Transverse colon (tissue), 4 donors: ENCODE results near the gene FAM168B. TPM values are rescaled to one million over a fixed set of nuclear protein-coding genes. Genes with fewer than 3 reads are reported as not detected.

Experiments used
- DNase-seq: peaks from one replicate; pipeline ENCODE4 v3.0.0-alpha.2; 2019
- H3K27ac ChIP-seq, 4 donors: fragments of 200-600 bp; sonication (generic); 2 replicates each; pipeline ENCODE4 v1.5.1; 2016 to 2018; ENCODE audit warnings: inconsistent platforms in 4 of 4
- H3K27me3 ChIP-seq: fragments of 200-600 bp; sonication (generic); 2 replicates; pipeline ENCODE4 v1.5.1; 2017; ENCODE audit warnings: inconsistent platforms
- H3K36me3 ChIP-seq, 4 donors: fragments of 200-600 bp; sonication (generic); 2 replicates each; pipeline ENCODE4 v1.5.1; 2017 to 2019; ENCODE audit warnings: inconsistent platforms in 4 of 4
- H3K4me1 ChIP-seq, 4 donors: fragments of 200-600 bp; sonication (generic); 2 replicates each; pipeline ENCODE4 v1.5.1; 2017 to 2020; ENCODE audit warnings: inconsistent platforms in 4 of 4
- H3K4me3 ChIP-seq, 4 donors: fragments of 200-600 bp; sonication (generic); 1 replicate in 1 of 4; 2 replicates in 3 of 4; pipeline versions ENCODE4 v1.5.1 to v1.6.1; 2017 to 2019; ENCODE audit warnings: inconsistent platforms in 4 of 4
- H3K9me3 ChIP-seq, 2 donors: fragments of 200-600 bp; sonication (generic); 2 replicates each; pipeline ENCODE4 v1.5.1; 2017 to 2019; ENCODE audit warnings: inconsistent platforms in 2 of 2
- CTCF ChIP-seq, 5 experiments: fragments of 200-600 bp in 3 of 5; fragments of 450-650 bp in 2 of 5; sonication (generic) in 3 of 5; IDR thresholded peaks; 1 replicate in 2 of 5; 2 replicates in 3 of 5; pipeline ENCODE4 v1.5.1; 2016 to 2017; ENCODE audit warnings: antibody characterized with exemption in 5 of 5, inconsistent platforms in 3 of 5, mild to moderate bottlenecking in 2 of 5, moderate library complexity in 1 of 5
- EP300 ChIP-seq: sonication (generic); formaldehyde crosslinking; IDR thresholded peaks from one replicate; pipeline ENCODE4 v1.6.1; 2017; ENCODE audit warnings: antibody characterized with exemption, low read depth
- POLR2A ChIP-seq: fragments of 450-650 bp; IDR thresholded peaks from one replicate; pipeline ENCODE4 v1.6.1; 2016; ENCODE audit warnings: antibody characterized with exemption, mild to moderate bottlenecking, moderate library complexity
- POLR2AphosphoS5 ChIP-seq, 3 donors: sonication (generic); formaldehyde crosslinking; IDR thresholded peaks; one replicate each; pipeline ENCODE4 v1.6.1; 2016; ENCODE audit warnings: antibody characterized with exemption in 3 of 3
- WGBS, 2 donors: methylation state at CpG; one replicate each; pipeline ENCODE4 v1.1.5; 2018; ENCODE audit warnings: low coverage in 1 of 2; 5-methylcytosine and 5-hydroxymethylcytosine counted together
- in situ Hi-C, 4 donors: fragments of 200-750 bp; cut with MboI; loops; one replicate each; pipeline versions ENCODE4 v1.15.0 to v1.15.1; 2017; ENCODE audit warnings: low sequenced_read_pairs in 3 of 4, low pct_ligation_motif_present in 1 of 4, low pct_unique_long_range_greater_than_20kb in 1 of 4
- intact Hi-C: fragments of 100-400 bp; cut with DNase I; formaldehyde crosslinking; loops from one replicate; pipeline ENCODE4 v1.15.1; 2023; ENCODE audit warnings: low total_unique reads
- total RNA-seq, 4 donors: library from RNA; depleted of rRNA; stranded (reverse); fragments of >200 nt; gene quantifications; one replicate each; pipeline ENCODE4 v1.1.0, GENCODE V29; 2016

The FAM168B gene
- total RNA-seq, 4 donors from 2014 or later = 31.6 to 124 (median 110) TPM

DNA sequence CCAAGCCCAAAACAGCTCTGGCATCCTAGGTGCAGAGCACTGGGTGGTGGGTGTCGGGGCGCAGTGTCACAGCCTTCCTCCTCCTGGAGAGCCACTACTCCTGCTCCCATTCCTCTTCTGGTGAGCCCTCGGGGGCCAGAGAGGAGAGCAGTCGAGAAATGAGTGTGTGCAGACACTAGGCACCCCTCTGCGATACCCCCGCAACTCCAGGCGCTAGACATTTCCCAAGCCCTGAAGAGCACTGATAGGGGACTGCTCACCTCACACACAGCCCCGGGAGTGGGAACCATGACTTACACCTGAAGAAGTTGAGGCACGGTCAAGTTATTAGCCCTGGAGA, 54.2 kb downstream of the FAM168B start:
- no peak for DNase-seq
- TF ChIP-seq EP300 = no peak
- in situ Hi-C loops (no loop called here), intact Hi-C loops (no loop called here)
- Histone ChIP-seq H3K4me3 (no peak overlapping the region), H3K27me3 (peaks cover 55% of the 10 kb centered on the region), H3K4me1 (peaks cover 0 to 23% (median 8%) of the 10 kb centered on the region in 4 donors), H3K27ac (no peak overlapping the region), H3K9me3 (no peaks in the 10 kb centered on the region), H3K36me3 (no peaks in the 10 kb centered on the region)
- 95% methylated on average over 8 of the region's 9 CpGs; no CpG with 5 or more reads in 1 of the 2 donors for WGBS, 2 donors

DNA sequence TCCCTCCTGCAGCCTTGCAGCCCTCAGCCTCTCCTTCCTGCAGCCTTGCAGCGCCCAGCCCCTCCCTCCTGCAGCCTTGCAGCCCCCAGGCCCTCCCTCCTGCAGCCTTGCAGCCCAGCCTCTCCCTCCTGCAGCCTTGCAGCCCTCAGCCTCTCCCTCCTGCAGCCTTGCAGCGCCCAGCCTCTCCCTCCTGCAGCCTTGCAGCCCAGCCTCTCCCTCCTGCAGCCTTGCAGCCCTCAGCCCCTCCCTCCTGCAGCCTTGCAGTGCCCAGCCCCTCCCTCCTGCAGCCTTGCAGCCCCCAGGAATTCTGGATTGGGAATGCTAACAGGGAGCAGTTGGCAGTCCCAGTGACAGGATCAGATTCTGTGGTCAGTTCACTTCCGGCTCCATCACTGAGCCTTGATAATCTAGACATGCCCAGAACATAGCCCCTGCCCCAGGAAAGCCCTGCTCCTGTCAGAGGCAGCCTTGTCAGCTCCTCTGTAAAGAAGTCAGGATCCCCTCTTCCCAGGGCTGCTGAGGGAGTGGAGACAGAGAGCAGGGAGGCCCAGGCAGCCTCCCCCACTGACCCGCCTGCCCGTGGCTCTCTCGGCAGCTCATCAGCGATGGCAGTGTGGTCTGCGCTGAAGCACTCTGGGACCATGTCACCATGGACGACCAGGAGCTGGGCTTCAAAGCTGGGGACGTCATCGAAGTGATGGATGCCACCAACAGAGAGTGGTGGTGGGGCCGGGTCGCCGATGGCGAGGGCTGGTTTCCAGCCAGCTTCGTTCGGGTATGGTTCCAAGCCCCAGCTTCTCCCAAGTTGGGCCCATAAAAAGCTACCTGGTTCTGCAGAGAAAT, 54.8 kb downstream of the FAM168B start:
- in situ Hi-C loops = no loop called here
- no peak overlapping the region for H3K4me3 ChIP-seq
- intact Hi-C loops = no loop called here
- DNase-seq = no peak
- peaks cover 0 to 24% (median 8%) of the 10 kb centered on the region in 4 donors for H3K4me1 ChIP-seq
- WGBS, 2 donors = 91% methylated on average over 17 of the region's 17 CpGs; no CpG with 5 or more reads in 1 of the 2 donors
- no peak overlapping the region for H3K27ac ChIP-seq
- peaks cover 56% of the 10 kb centered on the region for H3K27me3 ChIP-seq
- no peaks in the 10 kb centered on the region for H3K9me3 ChIP-seq
- no peaks in the 10 kb centered on the region for H3K36me3 ChIP-seq
- TF ChIP-seq CTCF (IDR thresholded peaks at IDR 0.05) (no peak), POLR2AphosphoS5 (IDR thresholded peaks at IDR 0.05) (no peak), EP300 (no peak), POLR2A (no peak)

- DNase-seq = no peak
- TF ChIP-seq EP300 (no peak), POLR2A (no peak), CTCF (IDR thresholded peaks at IDR 0.05) (no peak), POLR2AphosphoS5 (IDR thresholded peaks at IDR 0.05) (no peak)
- in situ Hi-C loops = no loop called here
These were observed 55.6 kb downstream of the FAM168B start for GRCh38 chr2:131037398-131038257.

DNA sequence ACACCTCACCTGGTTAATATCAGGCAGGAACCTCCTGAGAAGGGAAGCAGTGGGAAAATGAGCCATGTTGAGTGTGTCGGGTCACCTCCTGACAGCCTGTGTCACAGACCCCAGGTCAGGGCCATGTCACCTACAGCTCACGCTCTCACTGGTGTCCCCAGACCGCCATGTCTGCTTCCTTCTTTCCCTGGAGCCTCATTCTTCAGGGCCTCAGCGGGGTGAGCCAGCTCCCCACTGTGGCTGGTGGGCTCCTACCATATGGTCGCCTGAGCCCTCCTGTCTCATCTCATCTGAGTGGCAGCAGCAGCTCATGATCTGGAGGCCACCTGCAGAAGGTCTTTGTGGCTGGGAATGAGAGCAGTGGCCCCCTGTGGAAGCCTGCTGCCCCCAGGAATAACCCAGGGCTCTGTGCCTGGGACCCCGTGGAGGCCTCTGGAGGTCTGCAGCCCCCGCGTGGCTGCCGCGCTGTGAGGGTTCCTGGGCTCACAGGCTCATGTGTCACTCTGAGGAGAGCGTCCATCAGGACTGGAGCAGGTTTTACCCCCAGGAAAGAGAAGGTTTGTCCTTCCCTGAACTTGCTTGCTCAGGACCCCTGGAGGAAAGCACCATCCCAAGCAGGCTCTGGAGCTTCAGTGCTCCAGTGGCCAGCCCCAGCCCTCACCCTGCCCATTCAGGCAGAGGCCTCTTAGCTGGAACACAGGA, 56.4 kb downstream of the FAM168B start:
- Histone ChIP-seq H3K27ac (no peak overlapping the region), H3K36me3 (no peaks in the 10 kb centered on the region), H3K27me3 (peaks cover 56% of the 10 kb centered on the region), H3K9me3 (no peaks in the 10 kb centered on the region), H3K4me1 (peaks cover 0 to 24% (median 8%) of the 10 kb centered on the region in 4 donors), H3K4me3 (no peak overlapping the region)
- TF ChIP-seq EP300 (no peak), POLR2AphosphoS5 (IDR thresholded peaks at IDR 0.05) (no peak), POLR2A (no peak)
- intact Hi-C loops = no loop called here
- DNase-seq = no peak
- in situ Hi-C loops = no loop called here
- WGBS, 2 donors = 83 to 94% methylated on average over 3 to 11 of the region's 11 CpGs

More at GRCh38 chr2:131037398-131038257, 55.6 kb downstream of the FAM168B start:
- no peak overlapping the region for H3K4me3 ChIP-seq
- H3K27me3 ChIP-seq = peaks cover 56% of the 10 kb centered on the region
- peaks cover 0 to 24% (median 8%) of the 10 kb centered on the region in 4 donors for H3K4me1 ChIP-seq
- no peak overlapping the region for H3K27ac ChIP-seq
- WGBS, 2 donors = 55% methylated on average over 6 of the region's 6 CpGs; no CpG with 5 or more reads in 1 of the 2 donors
- intact Hi-C loops = no loop called here
- no peaks in the 10 kb centered on the region for H3K9me3 ChIP-seq
- H3K36me3 ChIP-seq = no peaks in the 10 kb centered on the region
